T-cell (primary cell): ENCODE data around the gene TOPBP1. TPM values are rescaled to one million over a fixed set of nuclear protein-coding genes. Genes with fewer than 3 reads are reported as not detected.
"Not testable (repeated sequence)": the region's sequence is repeated elsewhere in the genome, so short reads cannot be mapped to it uniquely, and the experiment has no call there.

Source experiments
- ATAC-seq, 4 experiments: fragments of 200-7000 bp in 3 of 4; fragments of 150-1000 bp in 1 of 4; cut with Tn5 transposase; replicated peaks in 1 of 4; 1 replicate in 3 of 4; 2 replicates in 1 of 4; pipeline ENCODE4 v1.10.0; 2021; ENCODE audit warnings: moderate library complexity in 3 of 4, mild to moderate bottlenecking in 2 of 4, moderate number of reproducible peaks in 1 of 4
- CTCF ChIA-PET, 2 donors: fragments of 300-600 bp; sonication (Branson Sonifier 250); formaldehyde crosslinking; loops; one replicate each; lab custom pipeline; 2022; ENCODE audit warnings: antibody characterized with exemption in 2 of 2; lab: Charles Lee
- POLR2A ChIA-PET, 2 donors: fragments of 300-600 bp; sonication (Branson Sonifier 250); formaldehyde crosslinking; loops; one replicate each; lab custom pipeline; 2022; ENCODE audit warnings: antibody characterized with exemption in 2 of 2; lab: Charles Lee
- DNase-seq, 35 experiments: peaks; one replicate each; pipeline versions ENCODE4 v3.0.0 to v3.0.0-alpha.2; 2013 to 2023
- H3K27ac ChIP-seq: one replicate; pipeline ENCODE4 v1.5.1; 2013; ENCODE audit warnings: low read length
- H3K27me3 ChIP-seq, 2 experiments: replicated peaks in 1 of 2; 1 replicate in 1 of 2; 2 replicates in 1 of 2; pipeline versions ENCODE4 v1.6.1 to v1.7.0; 2013; ENCODE audit warnings: low read length in 1 of 2, mixed read lengths in 1 of 2; ENCODE audit not compliant: control insufficient read depth in 2 of 2, insufficient read depth in 2 of 2; ENCODE audit errors: extremely low read depth in 1 of 2
- H3K36me3 ChIP-seq, 2 donors: 1 replicate in 1 of 2; 2 replicates in 1 of 2; pipeline versions ENCODE4 v1.6.1 to v1.7.0; 2013; ENCODE audit warnings: low read length in 1 of 2; ENCODE audit not compliant: control insufficient read depth in 2 of 2, insufficient read depth in 1 of 2; ENCODE audit errors: extremely low read depth in 1 of 2
- H3K4me1 ChIP-seq, 2 experiments: 1 replicate in 1 of 2; 2 replicates in 1 of 2; pipeline versions ENCODE4 v1.6.1 to v1.7.0; 2013; ENCODE audit warnings: low read length in 2 of 2, mixed read lengths in 1 of 2; ENCODE audit not compliant: insufficient read depth in 2 of 2, control insufficient read depth in 1 of 2; ENCODE audit errors: extremely low read depth in 1 of 2
- H3K4me3 ChIP-seq, 2 donors: 1 replicate in 1 of 2; 2 replicates in 1 of 2; pipeline versions ENCODE4 v1.5.1 to v1.7.0; 2013; ENCODE audit warnings: mild to moderate bottlenecking in 2 of 2, low read length in 1 of 2, moderate library complexity in 1 of 2; ENCODE audit not compliant: control insufficient read depth in 1 of 2; ENCODE audit errors: extremely low read depth in 1 of 2
- H3K9me3 ChIP-seq: 2 replicates; pipeline ENCODE4 v1.7.0; 2013
- H3K27ac Mint-ChIP-seq, 2 donors: one replicate each; pipeline ENCODE4 v1.8.0; 2020 to 2021; ENCODE audit warnings: mild to moderate bottlenecking in 2 of 2, mixed read lengths in 2 of 2
- H3K27me3 Mint-ChIP-seq, 2 donors: one replicate each; pipeline ENCODE4 v1.8.0; 2021 to 2022; ENCODE audit warnings: mixed read lengths in 2 of 2
- H3K36me3 Mint-ChIP-seq: one replicate; pipeline ENCODE4 v1.8.0; 2021; ENCODE audit warnings: mixed read lengths
- H3K4me1 Mint-ChIP-seq, 3 donors: one replicate each; pipeline ENCODE4 v1.8.0; 2020 to 2022; ENCODE audit warnings: mixed read lengths in 3 of 3, mild to moderate bottlenecking in 1 of 3
- H3K4me3 Mint-ChIP-seq, 3 donors: one replicate each; pipeline ENCODE4 v1.8.0; 2020 to 2022; ENCODE audit warnings: mild to moderate bottlenecking in 3 of 3, mixed read lengths in 3 of 3, moderate library complexity in 3 of 3
- H3K9me3 Mint-ChIP-seq, 3 donors: one replicate each; pipeline ENCODE4 v1.8.0; 2020 to 2022; ENCODE audit warnings: mixed read lengths in 3 of 3
- WGBS: methylation state at CpG from one replicate; pipeline ENCODE4 v1.1.5; 2013; ENCODE audit warnings: missing lambda C conversion rate; ENCODE audit not compliant: insufficient coverage; 5-methylcytosine and 5-hydroxymethylcytosine counted together
- total RNA-seq, 35 experiments: library from RNA in 6 of 35; stranded (reverse) in 6 of 35; fragments of 120-200 nt in 1 of 35; gene quantifications; one replicate each; pipeline versions ENCODE4 v1.2.1 to v1.2.4 and lab custom pipeline; 2013 to 2026

TOPBP1 gene
- total RNA-seq, 5 donors from 2014 or later (not counting 1 experiment from before 2014, with no cell fraction given), result 27.8 to 37.8 (median 30.0) TPM

GRCh38 chr3:133669949-133670524 lies 8.3 kb upstream of the TOPBP1 start:
- H3K4me3 Mint-ChIP-seq, result no peak overlapping the region
- peaks cover 24 to 35% of the 10 kb centered on the region in 2 donors for H3K27me3 Mint-ChIP-seq
- H3K27me3 ChIP-seq, result peaks cover 9 to 14% of the 10 kb centered on the region in 2 experiments
- no peaks in the 10 kb centered on the region for H3K36me3 Mint-ChIP-seq
- POLR2A ChIA-PET, result no interaction called here
- CTCF ChIA-PET, result interaction anchor here in 1 of 2 donors (0.6 kb wide), 1 partner anchor 40 kb away, joined by 4 read pairs; no protein-coding TSS in a partner anchor
- peaks cover 0 to 5% of the 10 kb centered on the region in 2 experiments for H3K4me1 ChIP-seq
- 100% methylated on average over 2 of the region's 4 CpGs for WGBS
- H3K4me3 ChIP-seq, result no peak overlapping the region
- H3K27ac ChIP-seq, result no peak overlapping the region
- no peaks in the 10 kb centered on the region for H3K9me3 ChIP-seq
- H3K4me1 Mint-ChIP-seq, result peaks cover 0 to 5% (median 3%) of the 10 kb centered on the region in 3 donors
- H3K27ac Mint-ChIP-seq, result no peak overlapping the region
- no peak for DNase-seq
- no peaks in the 10 kb centered on the region for H3K36me3 ChIP-seq
- no peak for ATAC-seq
- no peaks in the 10 kb centered on the region for H3K9me3 Mint-ChIP-seq

GRCh38 chr3:133667118-133667517 lies 5.4 kb upstream of the TOPBP1 start:
- Mint-ChIP-seq H3K27me3 (peaks cover 8 to 10% of the 10 kb centered on the region in 2 donors), H3K4me1 (peaks cover 17 to 21% (median 18%) of the 10 kb centered on the region in 3 donors), H3K9me3 (no peaks in the 10 kb centered on the region), H3K27ac (no peak overlapping the region), H3K36me3 (no peaks in the 10 kb centered on the region), H3K4me3 (no peak overlapping the region)
- no peaks in the 10 kb centered on the region for H3K9me3 ChIP-seq
- ATAC-seq, result no peak
- no peak overlapping the region for H3K27ac ChIP-seq
- H3K27me3 ChIP-seq, result no peaks in the 10 kb centered on the region
- ChIA-PET POLR2A (no interaction called here), CTCF (no interaction called here)
- no peaks in the 10 kb centered on the region for H3K36me3 ChIP-seq
- DNase-seq, result no peak
- peaks cover 9 to 16% of the 10 kb centered on the region in 2 experiments for H3K4me1 ChIP-seq
- no peak overlapping the region for H3K4me3 ChIP-seq
- WGBS, result 100% methylated on average over 1 of the region's 2 CpGs

GRCh38 chr3:133665188-133665587 lies 3.4 kb upstream of the TOPBP1 start:
- POLR2A ChIA-PET, H3K4me3 Mint-ChIP-seq, CTCF ChIA-PET, H3K27ac ChIP-seq, DNase-seq, H3K9me3 ChIP-seq, H3K27me3 ChIP-seq, H3K36me3 ChIP-seq, H3K36me3 Mint-ChIP-seq, H3K9me3 Mint-ChIP-seq, H3K27ac Mint-ChIP-seq, ATAC-seq, H3K27me3 Mint-ChIP-seq, H3K4me3 ChIP-seq: not testable (repeated sequence)
- peaks cover 15 to 30% of the 10 kb centered on the region in 2 experiments for H3K4me1 ChIP-seq
- WGBS, result 100% methylated on average over 1 of the region's 3 CpGs
- peaks cover 30 to 36% (median 33%) of the 10 kb centered on the region in 3 donors for H3K4me1 Mint-ChIP-seq

DNA sequence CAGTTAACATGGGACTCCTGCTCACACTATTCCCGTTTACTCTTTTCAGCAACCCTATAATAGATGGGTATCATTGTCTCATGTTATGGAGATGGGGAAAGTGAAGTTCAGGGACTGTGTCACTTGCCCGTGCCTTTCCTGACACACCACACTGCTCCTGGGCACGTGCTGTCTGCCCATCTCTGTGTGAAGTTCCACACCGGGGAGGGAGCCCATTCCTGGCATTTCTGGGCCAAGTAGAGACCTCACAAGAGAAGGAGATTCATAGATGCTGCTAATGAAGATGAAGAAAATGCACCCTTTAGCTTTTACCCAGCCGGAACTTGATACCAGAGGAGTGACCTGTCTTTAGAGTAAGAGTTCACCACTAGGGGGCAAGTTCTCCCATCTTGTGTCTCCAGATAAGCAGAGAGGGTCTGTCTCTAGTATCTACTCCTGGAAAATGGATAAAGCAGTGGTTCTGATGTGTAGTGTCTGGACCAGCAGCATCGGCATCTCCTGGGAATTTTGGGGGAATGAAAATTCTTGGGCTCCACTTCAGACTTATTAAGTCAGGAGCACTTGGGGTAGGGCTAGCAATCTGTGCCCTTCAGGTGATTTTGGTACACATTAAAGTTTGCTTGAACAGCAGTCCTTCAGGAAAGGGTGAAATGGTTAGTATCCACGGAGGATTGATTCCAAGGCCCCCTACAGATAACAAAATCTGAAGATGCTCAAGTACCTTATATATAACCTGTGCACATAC lies 2.0 kb upstream of the TOPBP1 start:
- ATAC-seq, result peak; percentile 31 to 50 (median 38)
- no peak overlapping the region for H3K27ac ChIP-seq
- H3K4me1 ChIP-seq, result peaks cover 15 to 31% of the 10 kb centered on the region in 2 experiments
- Mint-ChIP-seq H3K27me3 (no peaks in the 10 kb centered on the region), H3K4me1 (peaks cover 43 to 49% (median 47%) of the 10 kb centered on the region in 3 donors), H3K36me3 (peaks cover 6% of the 10 kb centered on the region), H3K9me3 (no peaks in the 10 kb centered on the region), H3K27ac (peak overlapping the region; percentile 46 to 63), H3K4me3 (peak overlapping the region; percentile 42 to 98 (median 64))
- POLR2A ChIA-PET, result no interaction called here
- H3K27me3 ChIP-seq, result no peaks in the 10 kb centered on the region
- 80% methylated on average over 1 of the region's 7 CpGs for whole genome bisulfite sequencing
- peaks cover 0 to under 1% of the 10 kb centered on the region in 2 donors for H3K36me3 ChIP-seq
- CTCF ChIA-PET, result interaction anchor here in 1 of 2 donors (0.6 kb wide), 1 partner anchor 50 kb away, joined by 3 read pairs; no protein-coding TSS in a partner anchor
- no peak overlapping the region for H3K4me3 ChIP-seq
- DNase-seq, result peak in 11 of 35 experiments; percentile 2 to 72 (median 24)
- no peaks in the 10 kb centered on the region for H3K9me3 ChIP-seq

- no peaks in the 10 kb centered on the region for H3K9me3 ChIP-seq
- no peaks in the 10 kb centered on the region for H3K27me3 ChIP-seq
- Mint-ChIP-seq H3K9me3 (no peaks in the 10 kb centered on the region), H3K4me1 (peaks cover 44 to 50% (median 47%) of the 10 kb centered on the region in 3 donors), H3K36me3 (peaks cover 14% of the 10 kb centered on the region), H3K27me3 (no peaks in the 10 kb centered on the region), H3K4me3 (peak overlapping the region; percentile 98), H3K27ac (peak overlapping the region; percentile 95 to 98)
- H3K27ac ChIP-seq, result peak overlapping the region; percentile 79
- peaks cover 15 to 31% of the 10 kb centered on the region in 2 experiments for H3K4me1 ChIP-seq
- POLR2A ChIA-PET, result interaction anchor here in 1 of 2 donors (0.8 to 1.5 kb wide), 2 partner anchors 87 to 89 kb away, joined by 4 to 6 read pairs; partner anchors contain the start of gene CDV3
- ATAC-seq, result peak; percentile 21 to 57 (median 29)
- no CpG with 5 or more reads among the region's 7 CpGs for WGBS
- peak overlapping the region; percentile 95 to 97 for H3K4me3 ChIP-seq
- peaks cover 0 to 13% of the 10 kb centered on the region in 2 donors for H3K36me3 ChIP-seq
- CTCF ChIA-PET, result interaction anchor here in 1 of 2 donors (0.6 to 1.3 kb wide), 4 partner anchors 89 to 936 kb away, joined by 3 to 4 read pairs (median 3); partner anchors contain the start of gene CDV3
- DNase-seq, result peak in 6 of 35 experiments; percentile 5 to 59 (median 16)
Observed at GRCh38 chr3:133662278-133662651, 524 bp upstream of the TOPBP1 start.

DNA sequence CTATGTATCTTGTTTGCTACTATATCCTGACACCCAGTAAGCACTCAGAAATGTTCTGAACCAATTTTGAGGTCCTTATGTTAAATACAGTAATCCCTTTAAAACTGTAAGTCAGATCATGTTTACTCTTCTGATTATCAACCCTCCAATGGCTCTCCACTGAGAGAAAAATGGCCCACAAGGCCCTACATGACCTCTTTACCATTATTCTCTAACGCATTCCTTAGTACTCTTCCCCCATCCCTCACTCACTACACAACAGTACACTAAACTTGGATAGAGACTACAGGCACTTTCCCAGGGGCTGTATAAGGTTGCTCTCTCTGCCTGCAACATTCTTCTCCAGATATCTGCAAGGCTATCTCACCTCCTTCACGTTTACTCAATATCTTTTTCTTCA lies 1.9 kb downstream of the TOPBP1 start:
- POLR2A ChIA-PET, result no interaction called here
- WGBS, result 70% methylated on average over 2 of the region's 2 CpGs
- ATAC-seq, result no peak
- no peak for DNase-seq
- CTCF ChIA-PET, result no interaction called here
- Histone ChIP-seq H3K4me3 (no peak overlapping the region), H3K27me3 (no peaks in the 10 kb centered on the region), H3K9me3 (no peaks in the 10 kb centered on the region), H3K4me1 (peaks cover 15 to 31% of the 10 kb centered on the region in 2 experiments), H3K27ac (no peak overlapping the region), H3K36me3 (peaks cover 0 to 33% of the 10 kb centered on the region in 2 donors)
- no peak overlapping the region for H3K27ac Mint-ChIP-seq
- peaks cover 44 to 50% (median 47%) of the 10 kb centered on the region in 3 donors for H3K4me1 Mint-ChIP-seq
- H3K9me3 Mint-ChIP-seq, result no peaks in the 10 kb centered on the region
- peaks cover 29% of the 10 kb centered on the region for H3K36me3 Mint-ChIP-seq
- peak overlapping the region; percentile 32 to 98 (median 84) for H3K4me3 Mint-ChIP-seq
- no peaks in the 10 kb centered on the region for H3K27me3 Mint-ChIP-seq
